ENCODE results near the gene SETDB1. TPM values are rescaled to one million over a fixed set of nuclear protein-coding genes. Genes with fewer than 3 reads are reported as not detected.

The SETDB1 gene
- total and polyA plus RNA-seq, 2 of the 13 experiments (the other 11 are each of a cell fraction or from before 2014, with no cell fraction given) = 33.1 to 34.6 TPM

GRCh38 chr1:150979092-150980056, 53.2 kb downstream of the SETDB1 start (continued):
- TF ChIP-seq CREB1 (IDR thresholded peaks at IDR 0.05) = no peak
- no peak for TF ChIP-seq CREB1 (CRISPR knock-in tag; IDR thresholded peaks at IDR 0.05)
- no peak for TF ChIP-seq PHF5A (CRISPR knock-in tag; IDR thresholded peaks at IDR 0.05; ENCODE audit: low read depth, unreplicated experiment)
- TF ChIP-seq, protein P1, sequence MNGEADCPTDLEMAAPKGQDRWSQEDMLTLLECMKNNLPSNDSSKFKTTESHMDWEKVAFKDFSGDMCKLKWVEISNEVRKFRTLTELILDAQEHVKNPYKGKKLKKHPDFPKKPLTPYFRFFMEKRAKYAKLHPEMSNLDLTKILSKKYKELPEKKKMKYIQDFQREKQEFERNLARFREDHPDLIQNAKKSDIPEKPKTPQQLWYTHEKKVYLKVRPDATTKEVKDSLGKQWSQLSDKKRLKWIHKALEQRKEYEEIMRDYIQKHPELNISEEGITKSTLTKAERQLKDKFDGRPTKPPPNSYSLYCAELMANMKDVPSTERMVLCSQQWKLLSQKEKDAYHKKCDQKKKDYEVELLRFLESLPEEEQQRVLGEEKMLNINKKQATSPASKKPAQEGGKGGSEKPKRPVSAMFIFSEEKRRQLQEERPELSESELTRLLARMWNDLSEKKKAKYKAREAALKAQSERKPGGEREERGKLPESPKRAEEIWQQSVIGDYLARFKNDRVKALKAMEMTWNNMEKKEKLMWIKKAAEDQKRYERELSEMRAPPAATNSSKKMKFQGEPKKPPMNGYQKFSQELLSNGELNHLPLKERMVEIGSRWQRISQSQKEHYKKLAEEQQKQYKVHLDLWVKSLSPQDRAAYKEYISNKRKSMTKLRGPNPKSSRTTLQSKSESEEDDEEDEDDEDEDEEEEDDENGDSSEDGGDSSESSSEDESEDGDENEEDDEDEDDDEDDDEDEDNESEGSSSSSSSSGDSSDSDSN (CRISPR knock-in tag; IDR thresholded peaks at IDR 0.05) = 0 out of 2 replicates have a peak, but pooled peaks have one; percentile 36
- TF ChIP-seq PHF20 (CRISPR knock-in tag; IDR thresholded peaks at IDR 0.05) = no peak
- TF ChIP-seq ZNF281 (CRISPR knock-in tag; IDR thresholded peaks at IDR 0.05; ENCODE audit: borderline replicate concordance) = no peak; the same call in 1 of the 2 replicates
- TF ChIP-seq MBD4 (IDR thresholded peaks at IDR 0.05; ENCODE audit: borderline replicate concordance, low read length) = no peak
- TF ChIP-seq, protein P2, sequence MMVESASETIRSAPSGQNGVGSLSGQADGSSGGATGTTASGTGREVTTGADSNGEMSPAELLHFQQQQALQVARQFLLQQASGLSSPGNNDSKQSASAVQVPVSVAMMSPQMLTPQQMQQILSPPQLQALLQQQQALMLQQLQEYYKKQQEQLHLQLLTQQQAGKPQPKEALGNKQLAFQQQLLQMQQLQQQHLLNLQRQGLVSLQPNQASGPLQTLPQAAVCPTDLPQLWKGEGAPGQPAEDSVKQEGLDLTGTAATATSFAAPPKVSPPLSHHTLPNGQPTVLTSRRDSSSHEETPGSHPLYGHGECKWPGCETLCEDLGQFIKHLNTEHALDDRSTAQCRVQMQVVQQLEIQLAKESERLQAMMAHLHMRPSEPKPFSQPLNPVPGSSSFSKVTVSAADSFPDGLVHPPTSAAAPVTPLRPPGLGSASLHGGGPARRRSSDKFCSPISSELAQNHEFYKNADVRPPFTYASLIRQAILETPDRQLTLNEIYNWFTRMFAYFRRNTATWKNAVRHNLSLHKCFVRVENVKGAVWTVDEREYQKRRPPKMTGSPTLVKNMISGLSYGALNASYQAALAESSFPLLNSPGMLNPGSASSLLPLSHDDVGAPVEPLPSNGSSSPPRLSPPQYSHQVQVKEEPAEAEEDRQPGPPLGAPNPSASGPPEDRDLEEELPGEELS (CRISPR knock-in tag; IDR thresholded peaks at IDR 0.05) = no peak
- TF ChIP-seq ARNT2 (CRISPR knock-in tag; IDR thresholded peaks at IDR 0.05; ENCODE audit: low read depth) = no peak
- TF ChIP-seq NFE2L2 (IDR thresholded peaks at IDR 0.05; ENCODE audit: low read length) = no peak
- TF ChIP-seq RFXAP (CRISPR knock-in tag; IDR thresholded peaks at IDR 0.05; ENCODE audit: borderline replicate concordance) = no peak
- TF ChIP-seq RFX1 (IDR thresholded peaks at IDR 0.05) = no peak
- TF ChIP-seq HNF1A (IDR thresholded peaks at IDR 0.05; ENCODE audit: low read depth) = no peak
- TF ChIP-seq HNF1A (CRISPR knock-in tag; IDR thresholded peaks at IDR 0.05; ENCODE audit: borderline replicate concordance) = 0 out of 2 replicates have a peak, but pooled peaks have one; percentile 16
- peak; percentile 60; the same call in 1 of the 2 replicates for TF ChIP-seq MXD3 (CRISPR knock-in tag; IDR thresholded peaks at IDR 0.05)
- TF ChIP-seq ZNF501 (CRISPR knock-in tag; IDR thresholded peaks at IDR 0.05) = 0 out of 2 replicates have a peak, but pooled peaks have one; percentile 24
